Measurements from ENCODE around the gene GATA2.

GRCh38 chr3:128446821-128447220 is 46.2 kb downstream of the GATA2 start:
- TF ChIP-seq, protein P1, sequence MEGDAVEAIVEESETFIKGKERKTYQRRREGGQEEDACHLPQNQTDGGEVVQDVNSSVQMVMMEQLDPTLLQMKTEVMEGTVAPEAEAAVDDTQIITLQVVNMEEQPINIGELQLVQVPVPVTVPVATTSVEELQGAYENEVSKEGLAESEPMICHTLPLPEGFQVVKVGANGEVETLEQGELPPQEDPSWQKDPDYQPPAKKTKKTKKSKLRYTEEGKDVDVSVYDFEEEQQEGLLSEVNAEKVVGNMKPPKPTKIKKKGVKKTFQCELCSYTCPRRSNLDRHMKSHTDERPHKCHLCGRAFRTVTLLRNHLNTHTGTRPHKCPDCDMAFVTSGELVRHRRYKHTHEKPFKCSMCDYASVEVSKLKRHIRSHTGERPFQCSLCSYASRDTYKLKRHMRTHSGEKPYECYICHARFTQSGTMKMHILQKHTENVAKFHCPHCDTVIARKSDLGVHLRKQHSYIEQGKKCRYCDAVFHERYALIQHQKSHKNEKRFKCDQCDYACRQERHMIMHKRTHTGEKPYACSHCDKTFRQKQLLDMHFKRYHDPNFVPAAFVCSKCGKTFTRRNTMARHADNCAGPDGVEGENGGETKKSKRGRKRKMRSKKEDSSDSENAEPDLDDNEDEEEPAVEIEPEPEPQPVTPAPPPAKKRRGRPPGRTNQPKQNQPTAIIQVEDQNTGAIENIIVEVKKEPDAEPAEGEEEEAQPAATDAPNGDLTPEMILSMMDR (conservative IDR thresholded peaks at IDR 0.05; ENCODE audit: low read depth in 2 of 2), result no peak
- TF ChIP-seq, protein P2, sequence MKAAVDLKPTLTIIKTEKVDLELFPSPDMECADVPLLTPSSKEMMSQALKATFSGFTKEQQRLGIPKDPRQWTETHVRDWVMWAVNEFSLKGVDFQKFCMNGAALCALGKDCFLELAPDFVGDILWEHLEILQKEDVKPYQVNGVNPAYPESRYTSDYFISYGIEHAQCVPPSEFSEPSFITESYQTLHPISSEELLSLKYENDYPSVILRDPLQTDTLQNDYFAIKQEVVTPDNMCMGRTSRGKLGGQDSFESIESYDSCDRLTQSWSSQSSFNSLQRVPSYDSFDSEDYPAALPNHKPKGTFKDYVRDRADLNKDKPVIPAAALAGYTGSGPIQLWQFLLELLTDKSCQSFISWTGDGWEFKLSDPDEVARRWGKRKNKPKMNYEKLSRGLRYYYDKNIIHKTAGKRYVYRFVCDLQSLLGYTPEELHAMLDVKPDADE (IDR thresholded peaks at IDR 0.05), result no peak
- TF ChIP-seq STAT1 (IDR thresholded peaks at IDR 0.05; ENCODE audit: unreplicated experiment), result no peak
- no peak for TF ChIP-seq ZNF114 (CRISPR knock-in tag; IDR thresholded peaks at IDR 0.05)
- no peak for TF ChIP-seq EZH2 (IDR thresholded peaks at IDR 0.05; ENCODE audit: low read depth, unreplicated experiment)
- TF ChIP-seq REST (IDR thresholded peaks at IDR 0.05; ENCODE audit: unreplicated experiment), result no peak
- TF ChIP-seq EZH2phosphoT487 (IDR thresholded peaks at IDR 0.05; ENCODE audit: unreplicated experiment), result no peak
- no peak for TF ChIP-seq POLR2AphosphoS5 (IDR thresholded peaks at IDR 0.05; ENCODE audit: low read depth)
- TF ChIP-seq ZNF331 (CRISPR knock-in tag; IDR thresholded peaks at IDR 0.05; ENCODE audit: low read depth), result no peak
- no peak for TF ChIP-seq CREB1 (CRISPR knock-in tag; IDR thresholded peaks at IDR 0.05; ENCODE audit: low read depth)
- no peak for TF ChIP-seq JUNB (IDR thresholded peaks at IDR 0.05; ENCODE audit: unreplicated experiment)
- no peak for TF ChIP-seq NANOG (IDR thresholded peaks at IDR 0.05; ENCODE audit: borderline replicate concordance)
- TF ChIP-seq ZNF462 (CRISPR knock-in tag; IDR thresholded peaks at IDR 0.05), result no peak

Data from GM23338 (cell line).